Stimulated activated CD4-positive, alpha-beta T cell treated with anti-CD3 and anti-CD28 coated beads, Interleukin-2, amount 100 ng/mL, for 4 hours (primary cell): ENCODE results near the gene NEDD4.
"Not testable (repeated sequence)": the region's sequence is repeated elsewhere in the genome, so short reads cannot be mapped to it uniquely, and the experiment has no call there.

Experiments
- DNase-seq: peaks from one replicate; pipeline ENCODE4 v3.0.0-alpha.2; 2020; ENCODE audit warnings: low read depth

Gene NEDD4

DNA sequence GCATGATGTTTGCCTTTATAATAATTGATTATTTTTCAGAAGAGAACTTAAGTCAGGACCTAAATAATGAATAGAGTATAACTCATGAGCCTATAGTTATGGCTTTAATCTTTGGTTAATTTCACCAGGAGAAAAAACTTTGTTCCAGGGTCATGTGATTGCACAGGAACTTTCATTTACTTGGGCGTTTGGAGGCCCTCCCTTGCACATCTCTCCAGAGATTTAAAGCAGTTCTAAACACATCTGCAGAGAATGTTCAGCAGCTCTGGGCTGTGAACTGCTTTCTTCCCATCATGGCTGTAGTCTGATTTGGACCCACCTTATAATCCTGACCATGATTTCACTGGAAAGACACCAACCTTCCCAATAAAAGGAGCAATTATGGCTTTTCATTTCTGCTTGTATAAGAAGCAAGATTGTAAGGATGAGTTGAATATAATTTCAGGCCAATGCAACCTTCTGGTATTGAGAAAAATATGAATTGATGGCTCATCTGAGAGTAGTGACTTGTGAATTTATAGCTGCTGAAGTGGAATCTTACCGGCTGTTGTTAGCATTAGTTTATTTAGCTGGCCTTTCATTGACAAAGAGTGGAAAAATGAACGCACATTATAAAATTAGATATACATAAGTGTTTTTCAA is 169.6 kb downstream of the NEDD4 start:
- no peak for DNase-seq

DNA sequence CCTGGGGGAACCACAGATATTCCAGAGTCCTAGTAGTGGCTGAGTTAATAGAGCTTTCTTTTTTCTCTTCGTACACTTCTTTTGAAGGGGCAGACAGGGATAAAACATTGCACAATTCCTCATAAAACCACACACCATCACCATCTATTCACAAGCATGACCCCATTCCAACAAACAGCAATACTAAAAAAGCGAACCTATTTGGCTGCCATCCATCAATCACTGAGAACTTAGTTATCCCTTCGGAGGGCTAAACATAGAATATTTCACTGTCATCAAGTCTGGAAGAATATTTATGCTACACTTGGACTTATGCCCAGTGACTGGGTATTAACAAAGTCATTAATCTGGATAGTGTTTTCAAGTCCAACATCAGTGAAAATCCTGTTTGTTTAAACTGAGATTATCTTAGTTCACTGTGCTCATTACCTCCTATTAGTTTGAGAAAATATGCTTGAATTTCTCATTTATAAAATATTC is 170.2 kb downstream of the NEDD4 start:
- no peak for DNase-seq

DNA sequence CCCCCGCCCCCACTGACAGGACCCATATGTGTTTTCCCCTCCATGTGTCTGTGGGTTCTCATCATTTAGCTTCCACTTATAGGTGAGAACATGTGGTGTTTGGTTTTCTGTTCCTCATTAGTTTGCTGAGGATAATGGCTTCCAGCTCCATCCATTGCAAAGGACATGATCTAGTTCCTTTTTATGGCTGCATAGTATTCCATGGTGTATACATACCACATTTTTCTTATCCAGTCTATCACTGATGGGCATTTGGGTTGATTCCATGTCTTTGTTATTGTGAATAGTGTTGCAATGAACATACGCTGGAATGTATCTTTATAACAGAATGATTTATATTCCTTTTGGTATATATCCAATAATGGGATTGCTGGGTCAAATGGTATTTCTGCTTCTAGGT is 171.7 kb downstream of the NEDD4 start:
- not testable (repeated sequence) for DNase-seq

GRCh38 chr15:55820043-55820442 is 173.4 kb downstream of the NEDD4 start:
- DNase-seq: no peak

DNA sequence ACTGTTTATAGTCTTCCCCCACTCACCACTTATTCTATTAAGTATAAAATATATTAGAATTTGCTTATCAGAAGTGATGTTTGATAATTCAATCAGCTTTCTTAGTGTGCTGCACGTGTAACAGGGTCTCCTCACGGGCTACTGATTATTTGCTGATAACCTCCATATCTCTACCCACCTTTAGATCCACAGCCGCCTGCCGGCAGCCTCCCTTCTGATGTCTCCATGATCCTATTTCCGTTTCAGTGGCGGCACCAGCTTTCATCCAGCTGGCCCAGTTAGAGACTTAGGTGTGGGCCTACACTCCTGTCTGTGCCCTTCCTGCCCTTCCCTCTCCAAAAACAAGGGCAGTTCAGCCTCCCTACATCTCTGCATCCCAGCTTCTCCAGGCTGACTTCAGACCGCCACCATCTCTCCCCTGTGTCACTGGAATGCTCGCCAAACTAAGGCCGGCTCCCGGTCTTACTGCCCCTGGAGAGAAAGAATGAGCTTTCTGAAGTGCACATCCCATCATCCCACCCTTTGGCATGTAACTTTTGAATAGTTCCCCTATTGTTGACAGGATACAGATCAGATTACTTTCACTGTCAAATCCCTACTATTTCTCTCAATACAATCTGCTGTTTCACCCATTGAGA is 173.9 kb downstream of the NEDD4 start:
- no peak for DNase-seq

GRCh38 chr15:55816017-55816416 is 177.4 kb downstream of the NEDD4 start:
- no peak for DNase-seq

DNA sequence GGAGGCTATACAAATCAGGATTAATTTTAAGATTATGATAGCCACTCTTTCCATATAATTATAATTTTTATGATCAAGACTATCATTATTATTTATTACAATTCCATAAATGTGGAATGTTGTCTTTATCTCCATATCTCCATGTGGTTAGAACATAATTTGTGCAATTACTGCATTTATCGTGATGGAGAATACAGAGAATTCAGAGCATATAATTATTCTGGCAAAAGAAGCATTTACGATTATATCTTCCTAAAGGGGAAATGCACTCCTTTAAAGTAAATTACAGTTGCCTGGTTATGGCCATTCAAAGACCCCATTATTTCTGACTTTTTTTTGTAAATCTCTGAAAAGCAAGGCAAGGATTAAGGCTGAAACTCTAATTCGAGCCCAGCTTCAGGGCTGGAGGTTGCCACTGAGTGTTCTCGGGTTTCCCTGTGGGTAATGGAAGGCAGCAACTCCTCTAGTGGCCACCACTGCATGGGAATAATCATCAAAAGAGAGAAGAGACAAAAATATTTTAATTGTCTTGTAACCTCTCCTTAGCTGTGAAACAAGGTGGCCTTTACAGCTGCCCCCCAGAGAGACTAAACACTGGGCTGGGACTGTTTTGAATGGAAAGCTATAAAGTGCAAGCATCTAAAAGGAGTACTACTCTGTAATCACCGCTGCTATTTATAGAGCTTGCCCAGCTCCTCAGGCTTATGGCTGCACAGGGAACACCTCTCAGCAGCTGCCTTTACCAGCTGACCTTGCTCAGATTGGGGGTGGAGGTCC is 190.6 kb downstream of the NEDD4 start:
- DNase-seq: no peak

GRCh38 chr15:55800216-55800615 is 193.2 kb downstream of the NEDD4 start:
- DNase-seq: no peak

GRCh38 chr15:55799291-55800212 is 193.9 kb downstream of the NEDD4 start:
- DNase-seq: no peak

GRCh38 chr15:55796321-55796965 is 197.0 kb downstream of the NEDD4 start:
- DNase-seq: no peak

- DNase-seq: no peak
These were observed 198.4 kb downstream of the NEDD4 start for GRCh38 chr15:55795031-55795430.

- DNase-seq: no peak
These were observed 201.6 kb downstream of the NEDD4 start for GRCh38 chr15:55791551-55792400.

- peak; percentile 4 for DNase-seq
These were observed 204.2 kb downstream of the NEDD4 start for GRCh38 chr15:55789066-55789660.

- DNase-seq: no peak
These were observed 207.1 kb downstream of the NEDD4 start for GRCh38 chr15:55786341-55786740.

GRCh38 chr15:55785593-55785992 is 207.8 kb downstream of the NEDD4 start:
- DNase-seq: not testable (repeated sequence)

DNA sequence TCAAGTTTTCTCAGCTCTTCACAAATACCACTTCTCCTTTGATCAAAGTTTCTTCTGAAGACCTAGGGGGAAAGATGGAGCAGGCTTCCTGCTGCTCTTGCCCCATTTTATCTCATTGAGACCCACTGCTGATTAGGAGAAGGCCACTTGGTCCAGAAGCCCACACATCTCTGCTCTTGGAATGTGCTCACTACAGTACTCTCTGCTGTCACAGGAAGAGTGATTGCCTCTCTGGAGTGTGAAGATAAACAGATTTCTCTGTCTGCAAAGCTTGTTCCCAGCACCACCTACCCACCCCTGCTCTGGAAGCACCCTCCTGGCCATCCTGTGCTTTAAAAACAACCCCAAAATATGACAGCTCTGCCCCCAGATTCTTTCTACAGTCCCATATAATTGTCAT is 209.1 kb downstream of the NEDD4 start:
- DNase-seq: no peak

GRCh38 chr15:55782901-55783300 is 210.5 kb downstream of the NEDD4 start:
- no peak for DNase-seq

- no peak for DNase-seq
These were observed 213.1 kb downstream of the NEDD4 start for GRCh38 chr15:55780292-55780691.

DNA sequence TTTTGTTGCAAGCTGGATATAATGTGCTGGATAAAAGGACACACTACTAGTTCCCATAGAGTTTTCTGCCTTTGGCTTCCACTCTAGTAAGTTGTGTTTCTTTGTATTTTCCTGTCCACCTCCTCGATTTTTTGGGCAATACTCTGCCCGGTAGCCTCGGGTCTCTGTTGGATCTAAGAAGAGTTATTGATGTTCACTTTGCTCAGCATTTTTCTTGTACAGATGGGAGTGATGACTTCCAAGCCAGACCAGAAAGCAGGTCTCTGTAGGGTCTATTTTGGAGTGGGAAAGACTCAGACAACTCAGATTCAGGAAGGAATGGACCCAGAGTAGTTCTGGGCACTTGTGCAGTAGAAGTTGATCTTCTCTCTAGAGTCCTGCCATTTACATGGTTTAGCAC is 214.5 kb downstream of the NEDD4 start:
- no peak for DNase-seq
